Measurements from ENCODE around the gene ELL2.

The ELL2 gene

DNA sequence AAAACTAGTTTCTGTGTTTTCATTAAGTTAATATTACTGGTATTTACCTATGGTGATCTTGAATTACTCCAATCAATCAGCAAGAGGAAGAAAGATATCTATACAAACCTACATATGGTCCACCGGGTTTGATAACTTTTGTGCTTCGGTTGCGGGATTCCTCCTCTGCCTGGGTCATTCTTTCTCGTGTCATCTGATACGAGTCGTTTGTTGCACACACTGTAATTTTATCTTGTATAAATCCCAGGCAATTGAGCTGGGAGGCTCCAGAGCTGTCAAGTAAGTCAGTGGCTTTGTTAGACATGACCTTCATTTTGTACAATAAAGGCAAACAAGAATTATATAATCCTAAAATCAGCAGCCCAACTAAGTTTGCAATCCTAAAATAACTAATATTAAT lies 48.0 kb downstream of the ELL2 start:
- no peak overlapping the region for H3K4me3 ChIP-seq (ENCODE audit: low read depth, low read length)
- TF ChIP-seq, protein P1, sequence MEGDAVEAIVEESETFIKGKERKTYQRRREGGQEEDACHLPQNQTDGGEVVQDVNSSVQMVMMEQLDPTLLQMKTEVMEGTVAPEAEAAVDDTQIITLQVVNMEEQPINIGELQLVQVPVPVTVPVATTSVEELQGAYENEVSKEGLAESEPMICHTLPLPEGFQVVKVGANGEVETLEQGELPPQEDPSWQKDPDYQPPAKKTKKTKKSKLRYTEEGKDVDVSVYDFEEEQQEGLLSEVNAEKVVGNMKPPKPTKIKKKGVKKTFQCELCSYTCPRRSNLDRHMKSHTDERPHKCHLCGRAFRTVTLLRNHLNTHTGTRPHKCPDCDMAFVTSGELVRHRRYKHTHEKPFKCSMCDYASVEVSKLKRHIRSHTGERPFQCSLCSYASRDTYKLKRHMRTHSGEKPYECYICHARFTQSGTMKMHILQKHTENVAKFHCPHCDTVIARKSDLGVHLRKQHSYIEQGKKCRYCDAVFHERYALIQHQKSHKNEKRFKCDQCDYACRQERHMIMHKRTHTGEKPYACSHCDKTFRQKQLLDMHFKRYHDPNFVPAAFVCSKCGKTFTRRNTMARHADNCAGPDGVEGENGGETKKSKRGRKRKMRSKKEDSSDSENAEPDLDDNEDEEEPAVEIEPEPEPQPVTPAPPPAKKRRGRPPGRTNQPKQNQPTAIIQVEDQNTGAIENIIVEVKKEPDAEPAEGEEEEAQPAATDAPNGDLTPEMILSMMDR (IDR thresholded peaks at IDR 0.05; ENCODE audit: control insufficient read depth, extremely low read depth, insufficient read depth): no peak
- no peak for DNase-seq (ENCODE audit: low read depth)

DNA sequence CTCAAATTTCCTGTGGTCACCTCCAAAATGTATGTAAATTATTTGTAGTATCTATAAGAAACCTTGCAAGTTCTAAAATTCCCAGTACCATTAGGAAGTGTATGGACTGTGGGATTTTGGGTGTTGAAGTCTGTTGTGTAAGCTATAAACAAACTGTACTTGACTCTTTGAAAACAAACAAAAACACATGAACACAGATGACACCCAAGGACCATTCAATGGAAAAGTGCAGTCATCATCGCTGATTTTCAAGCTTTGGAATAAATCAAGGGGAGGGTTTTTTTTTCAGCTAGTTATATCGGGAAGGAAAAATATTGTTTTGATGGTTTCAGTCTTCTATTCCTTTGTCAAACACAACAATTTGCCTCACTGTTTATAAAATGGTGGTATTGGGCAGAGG lies 49.6 kb downstream of the ELL2 start:
- DNase-seq (ENCODE audit: low read depth): no peak
- no peak overlapping the region for H3K4me3 ChIP-seq (ENCODE audit: low read depth, low read length)
- TF ChIP-seq, protein P1 (IDR thresholded peaks at IDR 0.05; ENCODE audit: control insufficient read depth, extremely low read depth, insufficient read depth): no peak

DNA sequence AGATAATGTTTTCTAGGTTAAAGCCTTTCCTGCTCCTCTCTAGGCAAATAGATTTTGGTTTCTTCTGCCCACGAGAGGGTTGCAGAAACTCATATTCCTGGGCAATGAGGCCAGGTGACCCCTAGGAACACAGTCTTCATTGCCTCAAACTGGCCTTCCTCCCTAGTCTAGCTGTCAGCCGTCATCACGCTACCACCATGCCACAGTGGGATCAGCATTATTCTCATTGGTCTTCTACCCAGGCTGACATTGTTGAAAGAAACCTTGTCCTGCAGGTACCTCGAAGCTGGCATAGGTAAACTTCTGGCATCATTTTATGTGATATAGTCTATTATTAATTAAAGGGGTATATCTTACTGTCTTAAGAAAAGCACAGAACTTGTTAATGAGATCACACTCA lies 51.1 kb downstream of the ELL2 start:
- DNase-seq (ENCODE audit: low read depth): no peak
- H3K4me3 ChIP-seq (ENCODE audit: low read depth, low read length): no peak overlapping the region
- TF ChIP-seq, protein P1 (IDR thresholded peaks at IDR 0.05; ENCODE audit: control insufficient read depth, extremely low read depth, insufficient read depth): no peak

DNA sequence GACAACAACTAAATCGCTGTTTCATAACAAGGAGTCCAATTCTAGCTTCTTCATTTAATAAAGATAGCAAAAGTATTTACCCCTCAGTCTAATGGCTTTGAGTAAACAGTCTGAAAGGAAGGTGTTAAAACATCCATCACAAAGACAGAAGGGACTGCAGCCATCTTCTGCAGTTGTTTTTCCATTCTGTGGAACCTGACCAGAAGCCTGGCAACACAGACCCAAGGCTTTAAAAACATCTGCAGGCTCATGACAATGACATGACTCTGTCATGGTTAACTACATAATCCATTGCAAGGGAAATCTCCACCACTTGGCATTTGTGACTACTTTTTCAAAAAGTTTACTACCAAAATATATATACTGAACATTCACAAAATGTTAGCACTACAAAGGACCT lies 51.9 kb downstream of the ELL2 start:
- H3K4me3 ChIP-seq (ENCODE audit: low read depth, low read length): no peak overlapping the region
- TF ChIP-seq, protein P1 (IDR thresholded peaks at IDR 0.05; ENCODE audit: control insufficient read depth, extremely low read depth, insufficient read depth): no peak
- no peak for DNase-seq (ENCODE audit: low read depth)

DNA sequence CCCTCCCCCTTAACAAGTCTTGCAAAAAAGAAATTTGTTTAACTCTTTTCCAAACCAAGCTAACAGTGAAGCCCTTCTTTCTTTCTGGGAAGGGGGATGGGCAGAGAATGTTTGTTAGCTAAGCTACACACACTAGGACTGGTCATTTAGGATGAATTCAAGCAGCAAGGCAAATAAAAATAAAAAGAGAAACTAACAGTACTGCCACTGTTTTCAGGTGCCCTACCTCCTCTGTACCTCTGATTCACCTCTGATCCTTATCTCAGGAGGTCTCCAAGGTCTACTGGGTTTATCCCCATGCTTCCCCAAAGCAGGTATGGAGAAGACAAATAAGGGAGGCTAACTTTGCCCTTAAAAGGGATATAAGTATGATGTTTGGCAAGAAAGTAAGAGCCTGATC lies 52.9 kb downstream of the ELL2 start:
- H3K4me3 ChIP-seq (ENCODE audit: low read depth, low read length): no peak overlapping the region
- no peak for DNase-seq (ENCODE audit: low read depth)
- TF ChIP-seq, protein P1 (IDR thresholded peaks at IDR 0.05; ENCODE audit: control insufficient read depth, extremely low read depth, insufficient read depth): no peak

DNA sequence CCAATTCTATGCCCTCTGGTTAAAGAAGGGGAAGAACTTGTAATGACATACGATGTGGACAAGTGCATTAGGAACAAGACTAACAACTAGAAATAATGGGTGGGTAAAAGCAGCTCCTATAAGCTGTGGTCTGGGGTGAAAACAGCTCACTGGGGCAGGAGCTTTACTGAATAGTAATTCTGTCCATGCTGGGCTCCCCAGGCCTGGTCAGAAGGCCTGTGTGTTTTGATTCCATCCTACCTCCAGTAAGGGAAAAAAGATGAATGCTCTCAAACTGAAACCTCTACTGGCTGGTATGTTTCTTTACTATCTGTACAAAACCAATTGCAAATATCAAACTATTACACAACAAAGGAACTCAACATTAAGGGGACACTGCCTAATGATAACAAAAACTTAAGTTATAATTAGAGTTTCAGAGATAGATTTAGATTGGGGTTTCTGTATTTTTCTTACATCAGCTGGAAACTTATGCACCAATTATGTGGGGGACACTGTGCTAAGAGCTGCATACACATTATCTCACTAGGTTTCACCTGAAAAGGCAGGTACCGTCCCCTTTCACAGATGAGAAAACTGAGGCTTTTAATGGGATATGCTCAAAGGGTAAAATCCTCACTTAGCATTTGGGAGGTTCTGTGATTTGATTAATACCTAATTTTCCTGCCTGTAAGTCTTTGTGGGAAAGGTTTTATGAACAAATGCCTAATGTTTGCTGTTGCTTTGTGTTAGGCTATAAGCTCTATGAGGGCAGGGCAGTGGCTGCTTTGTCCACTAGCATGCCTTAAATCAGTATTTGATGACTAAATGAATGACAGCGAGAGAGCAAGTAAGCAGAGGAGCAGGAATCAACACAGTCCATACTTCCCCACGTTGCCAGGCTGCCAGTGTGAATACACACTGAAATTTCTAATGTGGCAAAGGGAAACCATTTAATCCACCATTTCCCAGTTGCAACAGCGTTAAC lies 53.6 kb downstream of the ELL2 start:
- TF ChIP-seq, protein P1 (IDR thresholded peaks at IDR 0.05; ENCODE audit: control insufficient read depth, extremely low read depth, insufficient read depth): no peak
- DNase-seq (ENCODE audit: low read depth): no peak
- H3K4me3 ChIP-seq (ENCODE audit: low read depth, low read length): no peak overlapping the region

Data from LNCaP clone FGC (cell line).